GM21515 (cell line): Measurements from ENCODE around the gene NALCN.
"Not testable (repeated sequence)": the region's sequence is repeated elsewhere in the genome, so short reads cannot be mapped to it uniquely, and the experiment has no call there.

Source experiments
- ATAC-seq: cut with Tn5 transposase; IDR thresholded peaks from one replicate; pipeline ENCODE4 v1.9.1; 2021; ENCODE audit not compliant: unreplicated experiment

Gene NALCN

DNA sequence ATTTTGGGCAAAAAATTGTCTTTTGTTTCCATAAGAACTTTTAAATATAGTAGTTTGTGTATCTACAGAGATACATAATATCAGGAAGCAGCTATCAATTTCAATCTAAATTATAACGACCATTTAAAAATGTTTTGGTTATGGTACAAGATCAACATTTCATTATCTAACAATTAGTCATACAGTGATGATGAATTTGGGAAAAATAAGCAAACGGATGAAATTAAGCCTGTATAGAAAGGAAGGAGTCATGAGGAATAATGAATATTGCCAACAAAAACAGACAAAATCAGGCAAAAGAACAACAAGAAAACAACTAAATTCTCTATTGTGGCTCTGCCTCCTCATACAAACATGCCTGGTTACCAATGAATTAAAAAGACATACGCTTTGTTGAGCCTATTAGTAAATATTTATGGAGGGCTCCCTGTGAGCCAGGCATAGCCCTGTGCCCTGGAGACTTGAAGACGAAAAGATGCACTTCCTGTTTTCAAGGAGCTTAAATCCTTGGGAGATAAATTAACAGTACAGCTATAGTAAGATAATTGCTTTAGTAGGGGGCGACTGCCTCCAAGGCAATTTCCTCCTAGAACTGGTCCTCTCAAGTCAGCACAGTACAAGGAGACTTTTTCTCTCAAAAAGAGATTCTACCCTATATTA, 73.0 kb downstream of the NALCN start:
- no peak for ATAC-seq

DNA sequence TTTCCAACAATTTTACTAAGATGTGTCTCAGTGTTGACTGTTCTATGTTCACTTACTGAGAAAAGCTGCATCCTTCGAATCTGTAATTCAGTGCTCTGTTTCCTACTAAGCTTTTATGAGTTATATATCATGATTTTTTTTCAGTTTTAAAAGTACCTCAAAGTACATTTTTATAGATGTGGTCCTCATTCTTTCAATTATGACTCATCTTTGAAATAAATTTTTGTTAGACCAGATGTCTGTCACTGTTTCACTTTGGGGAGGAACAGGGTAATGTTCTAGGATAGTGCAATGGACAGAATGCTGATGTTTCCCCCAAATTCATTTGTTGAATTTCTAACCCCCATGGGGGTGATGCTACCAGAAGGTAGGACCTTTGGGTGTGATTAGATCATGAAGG, 74.8 kb downstream of the NALCN start:
- no peak for ATAC-seq

DNA sequence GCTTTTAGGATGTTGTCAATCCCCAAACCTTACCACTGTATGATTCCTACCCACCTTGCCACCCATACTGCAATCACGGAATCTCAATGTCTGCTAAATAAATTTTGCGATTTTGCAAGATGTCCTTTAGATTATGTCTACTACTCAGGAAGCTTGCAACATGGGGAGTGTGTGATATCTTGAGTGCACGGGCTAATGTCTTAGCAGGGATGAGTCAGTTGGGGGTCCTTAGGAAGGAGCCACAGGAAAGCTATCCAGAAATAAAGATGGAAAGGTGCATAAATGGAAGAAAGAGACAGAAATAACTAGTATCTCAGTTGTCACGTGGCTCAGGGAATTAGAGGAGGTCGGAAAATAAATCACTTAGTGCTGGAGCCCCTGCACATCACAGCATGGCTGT, 77.1 kb downstream of the NALCN start:
- no peak for ATAC-seq

DNA sequence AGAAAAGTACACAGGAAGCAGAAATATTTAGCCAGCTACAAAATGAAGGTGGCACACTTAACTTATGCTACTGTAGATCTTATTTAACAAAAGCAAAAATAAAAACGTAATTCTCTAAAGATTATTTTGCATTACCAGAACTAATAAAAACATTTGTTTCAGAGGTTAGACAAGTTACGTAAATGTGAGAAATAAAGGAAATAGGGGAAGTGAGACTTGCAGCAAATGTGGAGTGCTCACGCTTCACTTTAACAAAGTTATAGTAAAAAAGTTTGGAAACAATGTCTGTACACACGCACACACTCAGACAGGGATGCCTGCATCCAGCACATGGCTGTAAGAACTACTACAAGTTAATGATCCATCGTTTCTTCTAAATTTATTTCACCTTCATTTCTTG, 83.7 kb downstream of the NALCN start:
- ATAC-seq = no peak

DNA sequence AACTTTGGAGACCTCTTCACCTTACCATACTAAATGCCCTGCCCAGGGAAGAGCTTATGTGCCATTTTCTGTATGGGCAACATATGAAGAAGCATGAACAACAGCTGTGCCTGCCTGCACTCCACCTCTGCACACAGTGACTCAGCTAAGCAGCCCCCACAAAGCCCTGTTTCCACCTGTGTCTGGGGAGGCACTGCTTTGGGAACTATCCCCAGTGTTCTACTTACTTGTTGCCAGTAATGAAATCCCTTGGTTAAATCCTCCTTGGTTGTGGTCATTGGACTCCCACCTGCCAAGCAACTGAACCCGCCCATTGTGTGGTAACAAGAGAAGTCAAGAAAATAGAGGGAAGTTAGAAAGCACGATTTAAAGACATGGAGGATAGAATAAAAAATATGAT, 84.6 kb downstream of the NALCN start:
- no peak for ATAC-seq

DNA sequence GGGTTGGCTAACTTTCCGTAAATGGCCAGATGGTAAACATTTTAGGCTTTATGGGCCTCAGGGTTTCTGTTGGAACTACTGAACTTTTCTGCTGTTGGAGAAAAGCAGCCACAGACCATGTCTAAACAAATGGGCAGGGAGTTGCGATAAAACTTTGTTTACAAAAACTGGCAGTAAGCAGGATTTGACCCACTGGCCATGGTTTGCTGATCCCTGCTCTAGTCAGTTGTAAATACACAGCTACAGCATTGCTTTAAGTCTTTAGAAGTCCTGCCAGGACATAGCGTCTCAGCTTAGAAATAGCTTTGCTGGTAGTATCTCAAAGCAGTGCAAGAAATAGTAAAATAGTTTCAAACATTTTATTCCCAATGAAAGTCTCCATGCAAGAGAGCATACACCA, 88.4 kb downstream of the NALCN start:
- no peak for ATAC-seq

DNA sequence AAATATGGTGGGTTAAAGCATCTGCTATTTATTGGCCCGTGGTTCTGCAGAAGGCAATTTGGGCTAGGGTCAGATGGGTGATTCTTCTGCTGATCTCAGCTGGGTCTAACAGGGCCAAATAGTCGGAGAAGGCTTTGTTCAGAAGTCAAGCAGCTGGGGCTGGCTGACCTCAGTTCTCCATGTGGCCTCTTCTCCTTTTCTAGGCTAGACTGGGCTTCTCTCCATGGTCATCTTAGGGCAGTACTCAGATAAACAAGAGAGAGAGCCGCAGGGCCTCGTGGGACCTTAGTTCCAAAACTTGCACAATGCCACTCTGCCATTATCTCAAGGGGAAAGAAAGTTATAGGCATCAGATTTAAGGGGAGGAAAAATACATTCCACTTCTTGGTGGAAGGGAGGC, 89.6 kb downstream of the NALCN start:
- ATAC-seq = no peak

DNA sequence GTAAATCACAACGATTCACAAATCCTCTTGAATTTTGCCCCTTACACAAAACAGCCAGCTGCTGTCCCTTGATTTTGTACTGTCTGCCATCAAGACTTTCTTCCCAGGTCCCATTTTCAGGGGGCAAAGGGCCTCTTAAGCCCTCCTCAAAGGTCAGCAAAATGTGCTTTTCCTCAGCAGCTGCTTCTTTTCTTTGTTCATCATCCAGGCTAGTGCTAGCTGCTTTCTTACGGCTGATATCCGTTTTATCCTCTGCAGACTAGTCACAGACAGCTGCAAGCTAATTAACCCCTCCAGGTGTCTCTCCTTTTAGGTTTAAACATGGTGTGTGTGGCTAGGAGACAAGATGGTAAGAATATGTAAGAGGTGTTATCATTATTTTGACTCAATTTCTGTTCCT, 90.9 kb downstream of the NALCN start:
- ATAC-seq = no peak

DNA sequence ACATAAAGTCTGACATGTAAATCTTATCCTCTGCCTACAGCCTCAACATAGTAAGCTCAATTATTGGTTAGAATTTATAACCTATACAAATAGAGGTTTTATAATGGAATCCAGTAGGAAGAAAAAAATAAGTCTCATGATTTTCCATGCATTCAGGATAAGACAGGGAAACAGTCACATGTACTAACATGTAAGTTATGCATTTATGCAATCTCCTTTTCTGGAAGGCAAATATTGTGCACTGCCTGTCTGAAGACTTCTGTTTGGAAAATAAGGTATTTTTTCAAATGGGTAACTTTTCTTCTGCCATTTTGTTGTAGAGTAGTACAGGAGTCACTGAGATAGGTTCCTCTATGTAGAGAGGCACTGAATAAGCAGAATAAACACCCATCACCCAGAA, 92.7 kb downstream of the NALCN start:
- no peak for ATAC-seq

DNA sequence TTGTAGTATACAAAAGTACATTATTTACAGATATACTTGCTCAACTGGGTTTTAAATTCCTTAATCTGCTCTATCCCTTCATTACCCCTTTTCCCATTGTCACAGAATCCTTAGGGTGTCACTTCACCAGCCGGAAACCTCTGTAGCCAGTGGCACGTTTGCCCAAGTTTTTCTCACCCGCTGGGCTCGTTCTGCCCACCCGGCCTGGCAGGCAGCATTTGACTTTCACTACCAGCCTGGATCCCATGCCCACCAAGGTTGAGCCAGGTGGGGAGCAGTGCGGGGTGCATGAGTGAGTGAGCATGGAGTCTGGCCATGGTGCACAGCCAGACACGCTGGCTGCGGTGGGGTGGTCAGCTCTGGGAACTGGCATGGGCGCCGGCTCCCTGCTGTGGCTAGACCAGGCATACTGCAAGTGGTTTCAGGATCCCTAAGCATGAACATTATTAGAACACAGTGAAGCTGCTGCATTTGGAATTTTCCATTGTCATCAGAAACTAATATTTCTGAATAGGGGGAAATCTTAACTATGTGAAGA, 98.3 kb downstream of the NALCN start:
- no peak for ATAC-seq

DNA sequence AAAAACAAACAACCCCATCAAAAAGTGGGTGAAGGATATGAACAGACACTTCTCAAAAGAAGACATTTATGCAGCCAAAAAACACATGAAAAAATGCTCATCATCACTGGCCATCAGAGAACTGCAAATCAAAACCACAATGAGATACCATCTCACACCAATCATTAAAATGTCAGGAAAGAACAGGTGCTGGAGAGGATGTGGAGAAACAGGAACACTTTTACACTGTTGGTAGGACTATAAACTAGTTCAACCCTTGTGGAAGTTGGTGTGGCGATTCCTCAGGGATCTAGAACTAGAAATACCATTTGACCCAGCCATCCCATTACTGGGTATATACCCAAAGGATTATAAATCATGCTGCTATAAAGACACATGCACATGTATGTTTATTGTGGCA, 102.8 kb downstream of the NALCN start:
- not testable (repeated sequence) for ATAC-seq

DNA sequence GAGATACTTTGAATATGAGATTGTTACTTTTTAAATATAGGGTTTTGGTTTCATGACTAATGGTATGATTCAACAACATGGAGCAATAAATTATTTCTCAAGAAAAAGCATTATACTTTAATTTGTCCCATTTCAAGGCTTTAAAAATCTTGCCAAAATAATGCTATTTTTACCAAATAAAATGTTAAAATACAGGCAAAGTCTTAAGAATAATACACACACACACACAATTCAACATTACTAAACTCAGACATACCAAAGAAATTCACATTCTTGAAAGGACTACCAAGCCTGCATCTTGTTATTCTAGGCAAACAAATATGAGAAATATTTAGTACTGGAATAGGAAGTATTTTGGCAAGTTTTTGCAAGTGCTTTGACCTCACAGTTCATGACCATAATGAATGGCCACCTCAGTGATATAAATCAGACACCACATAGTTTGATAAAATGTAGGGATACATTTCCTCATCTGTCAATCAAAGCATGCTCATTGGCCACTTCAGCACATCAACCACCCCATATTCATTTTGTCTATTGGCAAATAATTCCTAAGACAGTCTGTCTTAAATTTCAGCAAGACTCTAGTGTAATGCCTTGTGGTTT, 107.2 kb downstream of the NALCN start:
- no peak for ATAC-seq

DNA sequence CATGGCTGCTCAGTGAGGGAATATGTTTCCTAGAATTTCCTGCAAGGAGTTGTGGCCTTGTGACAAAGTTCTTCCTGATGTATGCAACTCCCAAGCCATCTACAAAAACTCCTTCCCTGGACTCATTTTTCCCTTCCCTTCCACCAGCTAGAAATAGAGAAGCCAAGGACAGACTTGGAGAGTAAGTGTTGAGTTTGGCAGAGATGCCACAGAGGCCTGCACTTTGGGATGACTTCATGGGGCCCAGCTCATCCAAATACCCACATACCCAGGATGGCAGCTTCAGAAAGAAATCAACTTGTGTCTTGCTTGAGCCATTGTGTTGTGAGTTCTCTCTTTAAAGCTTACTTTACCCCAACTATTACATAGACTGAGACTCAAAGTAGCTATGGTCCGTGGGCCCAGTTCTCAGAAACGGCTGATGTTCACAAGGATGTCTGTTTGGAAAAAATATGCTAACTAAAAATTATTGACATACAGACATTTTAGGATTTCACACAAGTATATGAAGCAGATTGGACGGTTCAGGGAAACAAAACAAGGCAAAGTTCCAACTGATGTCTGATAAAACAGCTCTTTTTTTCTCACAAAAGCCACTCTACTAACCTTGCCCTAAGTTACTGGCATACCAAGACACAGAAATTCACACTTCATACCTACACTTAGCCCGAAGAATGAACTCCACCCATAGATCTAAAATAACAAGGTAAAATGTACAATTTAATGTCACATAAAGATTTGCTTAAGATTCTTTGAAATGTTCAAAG, 107.9 kb downstream of the NALCN start:
- ATAC-seq = no peak

DNA sequence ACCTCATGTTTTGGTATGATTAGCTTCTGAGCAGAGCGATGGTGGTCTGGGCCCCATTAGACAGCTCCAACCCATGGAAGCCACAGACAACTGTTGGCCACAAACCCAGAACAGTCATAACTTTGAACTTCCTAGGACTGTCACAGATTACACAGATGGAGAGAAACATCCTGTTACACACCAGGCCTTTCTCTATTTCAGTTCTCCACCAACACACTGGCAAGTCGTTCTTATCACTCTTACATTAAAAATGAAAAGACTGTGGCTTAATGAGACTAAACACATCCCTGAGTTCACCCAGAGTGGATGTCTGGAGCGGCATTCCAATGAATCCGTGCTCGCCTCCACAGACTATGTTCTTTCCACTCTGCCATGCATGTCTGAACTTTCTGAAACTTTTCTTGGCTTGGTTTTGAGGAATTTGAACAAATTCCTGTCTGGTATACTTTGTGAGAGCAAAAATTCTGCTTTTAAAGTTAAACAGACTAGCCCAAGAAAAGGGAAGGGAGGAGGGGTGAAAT, 109.1 kb downstream of the NALCN start:
- no peak for ATAC-seq

DNA sequence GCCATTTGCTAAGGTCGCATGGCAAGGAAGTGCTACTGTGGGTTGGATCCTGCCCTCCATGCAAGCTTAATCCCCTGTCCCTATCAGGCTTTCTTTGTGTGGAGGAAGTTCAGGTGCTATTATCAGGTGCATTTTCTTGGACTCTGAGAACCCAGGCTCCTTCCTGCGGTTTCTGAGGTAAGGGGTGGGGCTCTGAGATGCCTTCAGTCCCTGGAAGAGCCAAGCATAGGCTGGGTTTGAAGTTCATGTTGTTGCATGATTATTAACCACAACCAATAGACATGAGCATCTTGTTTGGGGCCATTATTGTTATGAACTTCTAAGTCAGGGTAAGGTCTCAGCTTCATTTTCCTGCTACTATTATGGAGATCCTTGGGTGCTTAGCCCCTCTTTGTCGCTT, 109.5 kb downstream of the NALCN start:
- ATAC-seq = no peak

DNA sequence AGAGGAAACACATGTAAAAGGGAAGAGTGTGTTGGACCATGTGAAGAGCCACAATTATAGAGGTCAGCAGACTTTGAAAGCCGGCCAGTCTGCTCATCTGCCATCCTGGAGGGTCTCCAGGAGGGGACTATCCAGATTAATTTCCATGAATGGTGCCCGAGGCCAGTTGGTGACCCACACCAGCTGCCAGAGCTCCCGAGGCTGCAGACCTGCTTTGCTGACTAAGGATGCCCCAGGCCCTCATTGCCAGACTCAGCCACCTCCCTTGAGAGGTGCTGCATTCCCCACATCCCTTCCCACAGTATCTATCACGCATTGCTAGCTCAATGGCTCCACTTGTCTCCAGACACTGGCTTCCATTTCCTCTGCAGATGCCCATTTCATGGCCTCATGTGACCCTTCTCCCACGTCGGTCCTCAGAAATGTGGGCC, 110.3 kb downstream of the NALCN start:
- ATAC-seq = no peak

DNA sequence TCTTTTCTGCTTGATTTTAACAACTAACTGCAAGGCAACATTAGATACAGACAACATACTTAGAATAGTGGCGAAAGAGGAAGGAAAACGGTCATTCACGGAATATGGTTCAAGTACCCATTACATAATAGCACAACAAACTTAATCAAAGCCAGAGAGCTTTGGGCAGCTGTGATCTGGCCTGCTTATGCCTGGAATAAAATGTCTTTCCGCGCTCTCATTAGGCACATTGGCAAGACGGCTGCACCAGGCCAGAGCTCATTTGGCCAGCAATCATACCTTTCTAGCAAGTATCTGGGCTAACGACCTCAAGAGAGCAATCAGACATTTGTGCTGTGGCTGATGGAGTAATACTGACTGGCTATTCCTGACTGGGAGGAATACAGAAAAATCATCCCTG, 112.8 kb downstream of the NALCN start:
- no peak for ATAC-seq

DNA sequence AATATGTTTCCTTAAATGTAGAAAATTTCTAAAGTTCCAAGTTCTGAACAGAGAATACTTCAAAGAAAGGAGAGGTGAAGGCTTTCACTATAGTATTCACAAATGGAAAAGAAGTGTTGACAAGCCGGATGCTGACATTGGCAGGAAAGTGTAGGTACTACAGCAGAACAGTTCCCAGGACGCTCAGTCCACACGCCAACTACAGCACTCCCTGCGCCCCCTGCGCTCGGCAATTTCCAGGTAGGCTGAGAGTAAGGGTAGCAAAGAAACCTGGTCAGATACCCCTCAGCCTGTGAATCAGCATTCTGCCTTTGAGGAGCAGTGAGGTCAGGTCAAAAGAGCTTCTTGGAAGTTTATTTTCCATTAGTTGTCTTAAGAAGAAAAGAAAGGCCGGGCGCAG, 115.3 kb downstream of the NALCN start:
- ATAC-seq = no peak

DNA sequence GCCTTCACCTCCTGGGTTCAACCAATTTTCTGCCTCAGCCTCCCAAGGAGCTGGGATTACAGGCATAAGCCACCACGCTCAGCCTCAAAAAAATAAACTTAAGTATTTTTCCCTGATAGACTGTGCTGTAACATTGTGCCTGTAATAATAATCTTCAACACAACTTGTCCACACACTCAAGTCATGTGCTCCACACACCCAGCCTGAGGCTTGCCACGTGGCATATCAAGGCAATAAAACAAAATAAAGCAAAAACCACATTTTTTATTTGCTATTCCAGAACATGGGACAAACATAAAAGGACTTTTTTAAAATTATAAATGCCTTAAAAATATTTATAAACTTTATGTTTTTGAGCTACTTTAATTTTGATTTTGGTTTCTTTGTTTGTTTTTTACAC, 115.8 kb downstream of the NALCN start:
- ATAC-seq = no peak

DNA sequence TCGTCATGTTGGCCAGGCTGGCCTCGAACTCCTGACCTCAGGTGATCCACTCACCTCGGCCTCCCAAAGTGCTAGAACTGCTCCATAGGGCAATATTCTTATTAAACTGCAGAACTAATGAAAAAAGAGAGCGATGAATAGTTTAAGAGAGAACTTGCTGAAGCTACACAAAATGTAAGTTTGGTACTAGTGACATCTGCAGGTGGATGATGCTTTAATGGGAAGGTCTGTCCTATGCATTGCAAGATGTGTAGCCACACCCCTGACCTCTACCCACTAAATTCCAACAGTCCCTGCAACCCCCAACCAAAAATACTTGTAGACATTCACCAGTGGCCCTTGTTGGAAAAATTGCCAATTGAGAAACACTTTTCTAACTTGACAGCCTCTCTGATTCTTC, 117.8 kb downstream of the NALCN start:
- ATAC-seq = no peak

DNA sequence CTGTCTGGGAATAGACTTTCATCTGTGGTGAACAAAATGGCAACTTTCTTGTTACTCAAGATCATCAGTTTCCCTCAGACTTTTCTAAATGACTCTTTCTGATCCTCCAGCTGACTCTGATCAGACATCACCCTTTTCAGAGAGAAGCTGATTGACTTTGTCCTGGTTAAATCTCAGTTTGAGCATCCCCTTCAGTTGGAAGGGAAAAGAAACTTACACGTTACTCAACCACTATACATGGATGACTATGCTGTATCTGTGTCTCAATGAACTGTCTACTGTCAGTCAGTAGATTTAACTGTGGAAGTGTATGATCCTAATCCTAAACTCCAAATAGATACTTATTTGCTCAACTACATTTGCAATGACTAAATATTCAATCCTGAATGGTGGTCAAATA, 118.5 kb downstream of the NALCN start:
- ATAC-seq = no peak

DNA sequence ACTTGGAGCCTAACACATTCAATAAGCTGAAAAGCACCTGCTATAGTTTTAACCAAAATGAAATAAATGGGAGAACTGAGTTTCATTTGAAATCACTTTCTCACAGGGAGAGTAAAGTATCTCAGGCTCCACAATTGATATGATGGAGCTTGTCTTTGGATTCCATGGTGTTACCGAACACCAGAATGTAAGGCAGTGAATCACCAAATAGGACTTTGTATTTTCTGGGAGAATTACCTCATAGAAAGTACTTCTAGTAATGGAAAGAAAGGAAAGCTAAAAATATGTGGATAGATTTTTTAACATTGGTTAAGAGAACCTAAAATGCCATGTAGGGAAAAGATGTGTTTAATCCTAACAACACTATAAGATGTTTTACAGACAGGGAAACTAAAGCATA, 123.6 kb downstream of the NALCN start:
- no peak for ATAC-seq
